HepG2 (cell line): ENCODE measurements around the gene TBCD. TPM values are rescaled to one million over a fixed set of nuclear protein-coding genes. Genes with fewer than 3 reads are reported as not detected.

Source experiments
- ATAC-seq: fragments of 200-7000 bp; cut with Tn5 transposase; 3 replicates; pipeline ENCODE4 v1.9.1; 2020; ENCODE audit warnings: mild to moderate bottlenecking, moderate library complexity
- BruUV-seq: library from RNA; stranded (reverse); fragments of 400-500 nt; replicated peaks from 2 replicates; lab custom pipeline; 2021; lab: Mats Ljungman, UMichigan
- CTCF ChIA-PET: fragments of 300-600 bp; formaldehyde crosslinking; extraction: SDS; loops from one replicate; lab custom pipeline; 2021; ENCODE audit warnings: low total read pairs, inconsistent platforms, low intra/inter-chr PET ratio; lab: Yijun Ruan, JAX
- POLR2A ChIA-PET: fragments of 350-600 bp; sonication (Branson Sonifier 250); formaldehyde crosslinking; loops from one replicate; lab custom pipeline; 2020; ENCODE audit warnings: antibody characterized with exemption, inconsistent platforms; lab: Yijun Ruan, JAX
- DNase-seq: peaks from one replicate; pipeline ENCODE4 v3.0.0-alpha.2; 2015; ENCODE audit warnings: low spot score
- FAIRE-seq: peaks from 3 replicates; lab custom pipeline; 2011; peaks lifted over from hg19 to GRCh38; lab: Jason Lieb, UNC
- H2AFZ ChIP-seq: one replicate; pipeline ENCODE4 v1.6.1; 2011; ENCODE audit warnings: low read length, inconsistent platforms
- H3K27ac ChIP-seq: fragments of 300-600 bp; 3 replicates; pipeline ENCODE4 v1.8.0; 2011; ENCODE audit warnings: mixed run types, mild to moderate bottlenecking, mixed read lengths, low read length, inconsistent platforms; ENCODE audit not compliant: insufficient read depth; ENCODE audit errors: extremely low read length
- H3K27me3 ChIP-seq, 2 experiments: fragments of 200-600 bp in 1 of 2; 2 replicates in 1 of 2; 3 replicates in 1 of 2; pipeline versions ENCODE4 v1.6.0 to v1.8.0; 2011; ENCODE audit warnings: low read length in 2 of 2, mild to moderate bottlenecking in 2 of 2, moderate library complexity in 2 of 2, inconsistent platforms in 1 of 2; ENCODE audit not compliant: insufficient read depth in 2 of 2, control insufficient read depth in 1 of 2
- H3K36me3 ChIP-seq, 2 experiments: fragments of 200-600 bp in 1 of 2; replicated peaks in 1 of 2; 2 replicates in 1 of 2; 3 replicates in 1 of 2; pipeline versions ENCODE4 v1.5.1 to v1.8.0; 2011; ENCODE audit warnings: low read length in 2 of 2, inconsistent platforms in 1 of 2; ENCODE audit not compliant: insufficient read depth in 2 of 2, control insufficient read depth in 1 of 2
- H3K4me1 ChIP-seq: 2 replicates; pipeline ENCODE4 v1.5.1; 2012; ENCODE audit warnings: low read length, inconsistent platforms; ENCODE audit not compliant: insufficient read depth
- H3K4me2 ChIP-seq: 2 replicates; pipeline ENCODE4 v1.6.0; 2011; ENCODE audit warnings: low read depth, low read length, inconsistent platforms
- H3K4me3 ChIP-seq, 3 experiments: fragments of 200-600 bp in 1 of 3; sonication (generic), shearing (Covaris generic) in 1 of 3; replicated peaks in 1 of 3; 2 replicates each; pipeline ENCODE4 v1.5.1; 2011 to 2016; ENCODE audit warnings: low read length in 3 of 3, inconsistent platforms in 2 of 3, low read depth in 2 of 3, mild to moderate bottlenecking in 2 of 3, control low read depth in 1 of 3, mixed read lengths in 1 of 3; ENCODE audit not compliant: insufficient read depth in 1 of 3
- H3K79me2 ChIP-seq: one replicate; pipeline ENCODE4 v1.6.1; 2011; ENCODE audit warnings: low read length, inconsistent platforms; ENCODE audit not compliant: insufficient read depth
- H3K9ac ChIP-seq: 2 replicates; pipeline ENCODE4 v1.6.0; 2011; ENCODE audit warnings: mild to moderate bottlenecking, low read depth, low read length, inconsistent platforms; ENCODE audit not compliant: insufficient read depth
- H3K9me3 ChIP-seq: 2 replicates; pipeline ENCODE4 v1.5.1; 2012; ENCODE audit warnings: mild to moderate bottlenecking, low read length
- H4K20me1 ChIP-seq: 2 replicates; pipeline ENCODE4 v1.6.0; 2011; ENCODE audit warnings: inconsistent platforms, mild to moderate bottlenecking, low read length, moderate library complexity; ENCODE audit not compliant: insufficient read depth
- ATF2 ChIP-seq: sonication (generic); formaldehyde crosslinking; IDR thresholded peaks from 2 replicates; pipeline ENCODE4 v1.4.0; 2020; ENCODE audit warnings: missing genetic modification reagents
- BCLAF1 ChIP-seq: fragments of 450-650 bp; IDR thresholded peaks from 2 replicates; pipeline ENCODE4 v1.6.1; 2017; ENCODE audit warnings: mild to moderate bottlenecking
- MIER3 ChIP-seq: IDR thresholded peaks from 2 replicates; pipeline ENCODE4 v1.6.1; 2016; ENCODE audit warnings: missing compliant biosample characterization, borderline replicate concordance
- PITX1 ChIP-seq: sonication (generic); formaldehyde crosslinking; IDR thresholded peaks from 2 replicates; pipeline ENCODE4 v1.5.1; 2020; ENCODE audit warnings: mild to moderate bottlenecking, missing genetic modification reagents
- SATB2 ChIP-seq: sonication (generic); formaldehyde crosslinking; IDR thresholded peaks from 2 replicates; pipeline ENCODE4 v1.5.0; 2020; ENCODE audit warnings: missing genetic modification reagents
- SNAI1 ChIP-seq: sonication (generic); formaldehyde crosslinking; IDR thresholded peaks from 2 replicates; pipeline ENCODE4 v1.5.0; 2020; ENCODE audit warnings: mild to moderate bottlenecking, missing genetic modification reagents, borderline replicate concordance
- SP1 ChIP-seq, 2 experiments: fragments of 450-650 bp in 1 of 2; sonication (generic) in 1 of 2; formaldehyde crosslinking in 1 of 2; IDR thresholded peaks; 2 replicates each; pipeline versions ENCODE4 v1.4.0 to v1.6.1; 2016 to 2020; ENCODE audit warnings: missing genetic modification reagents in 1 of 2
- STAT5B ChIP-seq: sonication (generic); formaldehyde crosslinking; IDR thresholded peaks from 2 replicates; pipeline ENCODE4 v1.4.0; 2020; ENCODE audit warnings: missing genetic modification reagents
- TEF ChIP-seq: sonication (generic); formaldehyde crosslinking; IDR thresholded peaks from 2 replicates; pipeline ENCODE4 v1.5.0; 2020; ENCODE audit warnings: missing genetic modification reagents
- THAP11 ChIP-seq: IDR thresholded peaks from 2 replicates; pipeline ENCODE4 v1.6.1; 2016; ENCODE audit warnings: missing biosample characterization, missing genetic modification reagents
- TRIM22 ChIP-seq: fragments of 450-650 bp; IDR thresholded peaks from 2 replicates; pipeline ENCODE4 v1.6.1; 2017
- ZFP91 ChIP-seq: sonication (generic); formaldehyde crosslinking; IDR thresholded peaks from 2 replicates; pipeline ENCODE4 v1.9.0; 2022; ENCODE audit warnings: missing genetic modification reagents, mild to moderate bottlenecking, borderline replicate concordance
- ZNF282 ChIP-seq: fragments of 450-650 bp; IDR thresholded peaks from 2 replicates; pipeline ENCODE4 v1.6.1; 2018; ENCODE audit not compliant: partially characterized antibody
- ZNF788 ChIP-seq: sonication (generic); formaldehyde crosslinking; IDR thresholded peaks from 2 replicates; pipeline ENCODE4 v1.5.0; 2020; ENCODE audit warnings: mild to moderate bottlenecking, missing genetic modification reagents, borderline replicate concordance
- ZNF839 ChIP-seq: sonication (generic); formaldehyde crosslinking; IDR thresholded peaks from 2 replicates; pipeline ENCODE4 v1.4.0; 2020; ENCODE audit warnings: missing genetic modification reagents, mild to moderate bottlenecking, borderline replicate concordance
- ZNF850 ChIP-seq: sonication (generic); formaldehyde crosslinking; conservative IDR thresholded peaks from 2 replicates; pipeline ENCODE4 v1.9.0; 2021; ENCODE audit warnings: mild to moderate bottlenecking, missing genetic modification reagents
- ZZZ3 ChIP-seq: sonication (generic); formaldehyde crosslinking; IDR thresholded peaks from 2 replicates; pipeline ENCODE4 v1.4.0; 2020; ENCODE audit warnings: missing genetic modification reagents, mild to moderate bottlenecking, borderline replicate concordance
- WGBS: methylation state at CpG from one replicate; pipeline ENCODE4 v1.1.6; 2017; ENCODE audit warnings: low lambda C conversion rate; 5-methylcytosine and 5-hydroxymethylcytosine counted together
- in situ Hi-C: cut with HindIII; loops from 2 replicates; pipeline ENCODE4 v1.10.0; 2017; ENCODE audit warnings: low pct_unique_long_range_greater_than_20kb; ENCODE audit not compliant: extremely low pct_ligation_motif_present
- intact Hi-C: fragments of 100-400 bp; cut with micrococcal nuclease; formaldehyde crosslinking; loops from one replicate; pipeline ENCODE4 v1.10.0; 2022; ENCODE audit not compliant: unreplicated experiment
- polyA plus RNA-seq, 8 experiments: library from polyadenylated mRNA; depleted of rRNA in 3 of 8; stranded (reverse) in 7 of 8; unstranded in 1 of 8; fragments of >200 nt; fragmentation: Illumina TruSeq in 4 of 8; extraction: Trizol in 4 of 8; gene quantifications; 2 replicates each; pipeline versions ENCODE4 v1.2.1 to v1.2.3, GENCODE V29; 2011 to 2016; ENCODE audit warnings: low read depth in 4 of 8, missing spikeins in 1 of 8, mixed read lengths in 1 of 8; ENCODE audit not compliant: insufficient read depth in 1 of 8
- total RNA-seq, 5 experiments: library from RNA; depleted of rRNA; stranded (reverse); fragments of >200 nt; fragmentation: Illumina TruSeq; extraction: Trizol; gene quantifications; 2 replicates each; pipeline ENCODE4 v1.2.3, GENCODE V29; 2016; ENCODE audit warnings: low read depth in 1 of 5

The TBCD gene
- total and polyA plus RNA-seq, 2 of the 13 experiments (the other 11 are each of a cell fraction or from before 2014, with no cell fraction given) = 33.9 to 54.8 TPM

GRCh38 chr17:82915757-82916027 is 163.8 kb downstream of the TBCD start:
- no peak overlapping the region for H2AFZ ChIP-seq
- WGBS = 97% methylated on average over 11 of the region's 11 CpGs
- no peak overlapping the region for H3K4me2 ChIP-seq
- ATAC-seq (no peak), DNase-seq (no peak), FAIRE-seq (no peak)
- no peak overlapping the region for H3K9ac ChIP-seq
- H3K27me3 ChIP-seq = no peaks in the 10 kb centered on the region
- peaks cover 8 to 16% of the 10 kb centered on the region in 2 experiments; a peak in 4 of 5 replicates for H3K36me3 ChIP-seq
- H3K4me3 ChIP-seq = no peak overlapping the region
- TF ChIP-seq MIER3 (CRISPR knock-in tag) (no peak), STAT5B (CRISPR knock-in tag) (no peak), THAP11 (CRISPR knock-in tag) (no peak), ZZZ3 (CRISPR knock-in tag) (no peak), BCLAF1 (no peak), TRIM22 (no peak), SP1 (IDR thresholded peaks at IDR 0.05) (no peak), SP1 (CRISPR knock-in tag; IDR thresholded peaks at IDR 0.05) (no peak), SATB2 (CRISPR knock-in tag) (no peak), ZNF839 (CRISPR knock-in tag) (no peak), PITX1 (CRISPR knock-in tag) (no peak), ZNF850 (no peak), ATF2 (no peak), TEF (CRISPR knock-in tag) (no peak), ZNF282 (no peak), ZNF788 (no peak), ZFP91 (no peak), SNAI1 (CRISPR knock-in tag) (no peak)
- no TSS peak for BruUV-seq
- H4K20me1 ChIP-seq = no peaks in the 10 kb centered on the region
- no peak overlapping the region for H3K27ac ChIP-seq
- ChIA-PET CTCF (interaction anchor here (4.3 kb wide), 1 partner anchor 134 kb away, joined by 21 read pairs; no protein-coding TSS in a partner anchor), POLR2A (no interaction called here)
- H3K79me2 ChIP-seq = no peaks in the 10 kb centered on the region
- no peaks in the 10 kb centered on the region for H3K4me1 ChIP-seq
- intact Hi-C loops (loop anchor here (5.0 kb wide), 1 partner anchor 38 kb away; no protein-coding TSS in a partner anchor), in situ Hi-C loops (no loop called here)
- H3K9me3 ChIP-seq = no peaks in the 10 kb centered on the region
